HG02943 (cell line): ENCODE results near the gene UXT.

Experiments used
- ATAC-seq: cut with Tn5 transposase; IDR thresholded peaks from one replicate; pipeline ENCODE4 v1.9.1; 2021; ENCODE audit warnings: mild to moderate bottlenecking, low read depth, moderate library complexity; ENCODE audit not compliant: unreplicated experiment

The UXT gene

GRCh38 chrX:47650164-47651042 lies 8.6 kb downstream of the UXT start, which contains the start of gene ELK1:
TSS of gene ELK1 (minus strand) at chrX:47650563. CDS start at chrX:47641441, 9,122 bp downstream.
- peak; percentile 89 for ATAC-seq

GRCh38 chrX:47649781-47650163 lies 9.2 kb downstream of the UXT start:
- no peak for ATAC-seq

- ATAC-seq = no peak
These were observed 9.7 kb downstream of the UXT start for GRCh38 chrX:47649271-47649670.

- ATAC-seq = no peak
These were observed 10.6 kb downstream of the UXT start for GRCh38 chrX:47648376-47648775.

- ATAC-seq = no peak
These were observed 12.3 kb downstream of the UXT start for GRCh38 chrX:47646636-47647035.

DNA sequence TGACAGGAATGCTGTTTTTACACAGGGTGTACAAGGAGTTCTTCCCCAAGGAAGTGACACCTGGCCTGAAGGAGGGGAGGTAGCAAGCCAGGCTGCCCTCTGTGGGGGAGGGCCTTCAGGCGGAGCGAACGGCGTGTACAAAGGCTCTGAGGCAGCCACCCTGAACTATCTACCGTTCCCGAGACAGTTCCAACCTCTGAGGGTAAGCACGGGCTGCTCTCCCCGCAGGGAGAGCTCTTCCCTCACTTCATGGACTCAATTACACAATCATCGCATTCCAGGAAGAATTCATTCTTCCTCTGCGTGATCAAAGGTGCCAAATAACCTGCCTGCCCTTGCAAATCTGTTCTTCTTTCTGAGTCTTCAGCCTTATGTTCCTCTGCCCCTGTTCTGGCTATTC lies 13.4 kb downstream of the UXT start:
- ATAC-seq = no peak

GRCh38 chrX:47644557-47645091 lies 14.4 kb downstream of the UXT start:
- no peak for ATAC-seq

GRCh38 chrX:47643926-47644325 lies 15.1 kb downstream of the UXT start:
- ATAC-seq = no peak

DNA sequence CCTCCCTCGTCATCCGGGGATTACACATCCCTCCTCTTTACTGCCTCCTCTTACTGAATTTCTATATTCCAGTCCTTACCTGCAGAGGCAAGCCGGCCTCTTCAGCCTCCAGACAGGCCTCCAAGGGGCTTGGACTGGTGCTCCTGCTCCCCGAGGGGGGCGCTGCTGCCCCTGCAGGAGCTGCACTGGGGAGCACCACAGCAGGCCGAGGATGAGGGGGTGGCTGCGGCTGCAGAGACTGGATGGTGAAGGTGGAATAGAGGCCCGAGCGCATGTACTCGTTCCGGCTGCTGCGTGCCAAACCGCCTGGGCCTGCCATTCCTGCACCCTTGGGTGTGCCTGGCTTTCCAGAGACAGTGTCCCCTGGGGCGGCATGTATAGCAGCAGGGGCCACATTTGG lies 20.2 kb downstream of the UXT start:
- ATAC-seq = no peak

- no peak for ATAC-seq
These were observed 21.3 kb downstream of the UXT start for GRCh38 chrX:47637546-47638195.

DNA sequence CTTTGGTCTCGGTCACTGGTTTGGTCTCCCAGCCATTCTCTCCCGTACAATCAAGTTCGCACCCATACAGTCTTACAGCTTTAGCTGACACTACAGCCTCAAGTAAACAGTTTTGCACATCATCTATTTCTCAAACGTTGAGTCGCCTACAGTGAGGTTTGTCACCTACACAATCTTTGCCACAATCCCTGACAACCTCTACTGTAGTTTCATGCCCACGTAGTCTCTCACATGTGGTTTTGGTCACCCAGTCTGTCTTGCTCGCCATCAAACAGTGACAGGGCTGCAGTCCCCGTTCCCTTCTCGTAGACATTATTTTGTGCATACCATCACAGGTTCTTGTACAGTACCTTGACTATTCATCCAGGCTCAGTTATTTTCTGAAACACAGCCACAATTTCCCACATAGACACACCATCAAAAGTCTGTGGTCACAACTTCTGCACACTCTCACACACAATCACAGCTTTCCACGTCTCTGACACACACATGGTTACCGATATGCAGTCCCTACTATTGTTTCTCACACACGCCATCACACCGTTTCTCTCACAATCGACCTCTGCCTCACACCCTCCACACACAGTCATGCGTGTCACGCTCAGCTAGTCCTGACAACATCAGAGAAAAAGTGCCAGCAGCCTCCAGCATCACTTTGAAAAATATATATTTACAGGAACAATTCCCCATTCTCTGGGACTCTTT lies 24.0 kb downstream of the UXT start:
- ATAC-seq = no peak

- no peak for ATAC-seq
These were observed 25.0 kb downstream of the UXT start for GRCh38 chrX:47633689-47634590.

DNA sequence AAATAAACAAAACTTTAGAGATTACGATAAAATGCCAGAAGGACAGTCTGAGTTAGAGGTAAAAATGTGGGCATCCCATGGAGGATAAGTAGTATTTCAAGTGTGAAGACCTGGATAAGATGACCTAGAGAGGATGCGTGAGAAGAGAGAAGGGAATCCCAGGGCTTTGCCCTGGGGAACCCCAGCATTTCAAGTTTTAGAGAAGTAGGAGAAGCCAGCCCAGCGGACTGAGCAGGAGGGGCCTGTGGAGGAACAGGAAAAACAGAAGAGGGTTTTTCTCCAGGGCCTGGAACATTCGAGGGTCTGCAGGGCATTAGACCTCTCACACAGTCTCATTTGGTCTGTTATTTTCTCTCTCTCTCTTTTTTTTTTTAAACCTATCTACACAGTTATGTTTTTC lies 26.3 kb downstream of the UXT start:
- ATAC-seq = no peak

GRCh38 chrX:47631676-47632075 lies 27.3 kb downstream of the UXT start:
- no peak for ATAC-seq

- ATAC-seq = no peak
These were observed 29.4 kb downstream of the UXT start, which contains the start of gene CFP for GRCh38 chrX:47629419-47630200. TSS of gene CFP (minus strand) at chrX:47629930. CDS start at chrX:47629844, 86 bp downstream.

GRCh38 chrX:47628982-47629381 lies 30.0 kb downstream of the UXT start:
- ATAC-seq = no peak

DNA sequence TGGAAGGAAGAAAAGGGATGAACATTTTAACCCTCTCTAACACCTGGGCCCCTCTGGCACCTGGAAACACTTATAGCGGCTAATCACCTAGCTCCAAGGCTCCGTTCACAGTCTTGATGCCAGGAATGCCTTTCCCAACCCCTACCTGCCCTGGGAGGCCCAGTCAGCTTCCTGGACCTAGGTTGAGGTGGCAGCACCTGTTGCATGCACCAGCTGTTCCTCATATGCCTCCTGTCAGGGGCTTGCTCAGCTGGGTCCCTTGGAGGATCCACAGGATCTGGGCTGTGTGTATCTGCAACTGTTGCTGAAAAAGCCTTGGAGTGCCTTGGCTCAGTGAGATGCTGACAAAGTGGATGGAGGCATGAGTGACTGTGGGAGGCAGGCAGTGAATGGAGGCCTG lies 33.6 kb downstream of the UXT start:
- ATAC-seq = no peak

- ATAC-seq = no peak
These were observed 35.4 kb downstream of the UXT start for GRCh38 chrX:47623540-47624027.

- no peak for ATAC-seq
These were observed 37.1 kb downstream of the UXT start for GRCh38 chrX:47621851-47622250.
